Chondrocyte (in vitro differentiated cells): Measurements from ENCODE around the gene N4BP2. TPM values are rescaled to one million over a fixed set of nuclear protein-coding genes. Genes with fewer than 3 reads are reported as not detected.

ENCODE experiments used
- DNase-seq: peaks from one replicate; pipeline ENCODE4 v3.0.0; 2021; ENCODE audit warnings: mixed read lengths, low spot score
- H3K27ac Mint-ChIP-seq: one replicate; pipeline ENCODE4 v1.8.0; 2021; ENCODE audit warnings: mild to moderate bottlenecking, moderate library complexity, mixed read lengths; ENCODE audit not compliant: unreplicated experiment
- H3K27me3 Mint-ChIP-seq: 2 replicates; pipeline ENCODE4 v1.8.0; 2021; ENCODE audit warnings: low read depth, mixed read lengths
- H3K36me3 Mint-ChIP-seq: 2 replicates; pipeline ENCODE4 v1.8.0; 2021; ENCODE audit warnings: low read depth, mixed read lengths
- H3K4me1 Mint-ChIP-seq: 2 replicates; pipeline ENCODE4 v1.8.0; 2021; ENCODE audit warnings: low read depth, mild to moderate bottlenecking, mixed read lengths
- H3K4me3 Mint-ChIP-seq: one replicate; pipeline ENCODE4 v1.8.0; 2021; ENCODE audit warnings: mild to moderate bottlenecking, moderate library complexity, mixed read lengths; ENCODE audit not compliant: unreplicated experiment
- H3K9me3 Mint-ChIP-seq: 2 replicates; pipeline ENCODE4 v1.8.0; 2021; ENCODE audit warnings: low read depth, mixed read lengths
- total RNA-seq: library from RNA; stranded (reverse); gene quantifications from 3 replicates; pipeline ENCODE4 v1.2.1, GENCODE V29; 2021
- TF ChIP-seq, protein P1 (sequence below): fragments of 200-600 bp; sonication (generic); IDR thresholded peaks from 2 replicates; pipeline ENCODE4 v1.5.0; 2021; ENCODE audit warnings: antibody characterized with exemption, mild to moderate bottlenecking, moderate library complexity

The N4BP2 gene
- total RNA-seq, 1 donor from 2014 or later: 7.0 TPM

GRCh38 chr4:40165916-40166315 lies 109.3 kb downstream of the N4BP2 start:
- Mint-ChIP-seq H3K27me3 (no peaks in the 10 kb centered on the region), H3K4me1 (peaks cover 8% of the 10 kb centered on the region), H3K9me3 (peaks cover 13% of the 10 kb centered on the region), H3K36me3 (peaks cover 10% of the 10 kb centered on the region), H3K4me3 (no peak overlapping the region), H3K27ac (no peak overlapping the region)
- TF ChIP-seq, protein P1, sequence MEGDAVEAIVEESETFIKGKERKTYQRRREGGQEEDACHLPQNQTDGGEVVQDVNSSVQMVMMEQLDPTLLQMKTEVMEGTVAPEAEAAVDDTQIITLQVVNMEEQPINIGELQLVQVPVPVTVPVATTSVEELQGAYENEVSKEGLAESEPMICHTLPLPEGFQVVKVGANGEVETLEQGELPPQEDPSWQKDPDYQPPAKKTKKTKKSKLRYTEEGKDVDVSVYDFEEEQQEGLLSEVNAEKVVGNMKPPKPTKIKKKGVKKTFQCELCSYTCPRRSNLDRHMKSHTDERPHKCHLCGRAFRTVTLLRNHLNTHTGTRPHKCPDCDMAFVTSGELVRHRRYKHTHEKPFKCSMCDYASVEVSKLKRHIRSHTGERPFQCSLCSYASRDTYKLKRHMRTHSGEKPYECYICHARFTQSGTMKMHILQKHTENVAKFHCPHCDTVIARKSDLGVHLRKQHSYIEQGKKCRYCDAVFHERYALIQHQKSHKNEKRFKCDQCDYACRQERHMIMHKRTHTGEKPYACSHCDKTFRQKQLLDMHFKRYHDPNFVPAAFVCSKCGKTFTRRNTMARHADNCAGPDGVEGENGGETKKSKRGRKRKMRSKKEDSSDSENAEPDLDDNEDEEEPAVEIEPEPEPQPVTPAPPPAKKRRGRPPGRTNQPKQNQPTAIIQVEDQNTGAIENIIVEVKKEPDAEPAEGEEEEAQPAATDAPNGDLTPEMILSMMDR: no peak
- no peak for DNase-seq

GRCh38 chr4:40168070-40168469 lies 111.4 kb downstream of the N4BP2 start:
- DNase-seq: no peak
- Mint-ChIP-seq H3K4me3 (no peak overlapping the region), H3K4me1 (peaks cover 8% of the 10 kb centered on the region), H3K27ac (no peak overlapping the region), H3K36me3 (peaks cover 10% of the 10 kb centered on the region), H3K9me3 (peaks cover 13% of the 10 kb centered on the region), H3K27me3 (no peaks in the 10 kb centered on the region)
- TF ChIP-seq, protein P1: no peak

DNA sequence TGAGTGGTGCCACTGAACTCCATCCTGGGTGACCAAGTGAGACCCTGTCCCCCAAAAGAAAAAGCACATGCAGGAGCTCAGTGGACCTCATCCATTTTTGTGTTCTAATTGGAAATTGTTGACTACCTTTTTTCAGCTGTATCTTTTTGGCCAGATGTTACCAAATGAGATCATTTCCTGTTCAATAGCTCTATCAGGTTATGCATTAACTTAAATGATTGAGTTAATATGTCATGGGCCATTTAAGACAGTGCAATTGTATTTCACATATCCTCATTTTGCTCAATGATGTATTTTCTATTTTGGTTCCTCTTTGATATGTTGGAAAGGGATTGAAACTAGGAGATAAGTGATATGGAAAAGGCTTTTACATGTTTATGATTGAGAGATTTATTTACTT lies 113.9 kb downstream of the N4BP2 start:
- Mint-ChIP-seq H3K4me3 (no peak overlapping the region), H3K27ac (no peak overlapping the region), H3K36me3 (peaks cover 10% of the 10 kb centered on the region), H3K4me1 (no peaks in the 10 kb centered on the region), H3K27me3 (no peaks in the 10 kb centered on the region), H3K9me3 (peaks cover 13% of the 10 kb centered on the region)
- TF ChIP-seq, protein P1: no peak
- no peak for DNase-seq

DNA sequence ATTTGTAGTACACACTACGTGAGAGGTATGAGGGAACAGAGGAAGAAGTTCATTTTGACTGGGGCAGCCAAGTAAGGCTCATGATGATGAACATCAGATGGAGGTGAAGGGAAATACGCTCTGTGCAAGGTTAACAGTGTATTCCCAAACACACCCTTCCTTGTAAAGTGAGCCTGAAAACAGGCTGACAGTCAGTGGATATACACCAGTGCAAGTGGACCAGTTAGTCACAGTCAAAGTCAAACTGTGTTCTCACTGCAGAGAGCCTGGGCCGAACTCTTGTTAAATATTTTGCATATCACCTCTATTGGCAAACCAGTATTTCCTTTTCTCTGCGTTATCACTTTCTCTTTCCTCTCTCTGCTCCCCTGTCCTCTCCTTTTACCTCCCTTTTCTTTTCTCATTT lies 116.8 kb downstream of the N4BP2 start:
- Mint-ChIP-seq H3K4me3 (no peak overlapping the region), H3K4me1 (no peaks in the 10 kb centered on the region), H3K9me3 (no peaks in the 10 kb centered on the region)

DNA sequence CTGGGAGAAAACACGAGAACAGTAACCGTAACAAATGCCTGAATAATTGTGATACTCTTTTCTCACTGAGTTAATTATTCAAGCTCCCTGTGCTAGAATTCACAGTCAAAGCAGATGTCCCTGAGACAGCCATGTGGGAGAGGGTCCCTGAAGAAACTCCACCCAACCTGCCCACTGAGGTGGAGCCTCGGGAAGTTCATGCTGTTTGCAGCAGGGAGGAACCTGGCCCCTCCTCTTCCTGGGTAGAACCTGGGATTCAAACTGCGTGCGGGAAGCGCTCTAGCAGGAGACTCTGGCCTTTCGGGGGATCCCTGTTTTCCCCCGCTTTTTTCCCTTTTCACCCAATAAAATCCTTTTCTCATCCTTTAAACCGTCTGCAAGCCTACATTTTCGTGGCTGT lies 120.0 kb downstream of the N4BP2 start:
- Mint-ChIP-seq H3K4me1 (no peaks in the 10 kb centered on the region), H3K4me3 (no peak overlapping the region), H3K27me3 (no peaks in the 10 kb centered on the region), H3K27ac (no peak overlapping the region), H3K9me3 (no peaks in the 10 kb centered on the region), H3K36me3 (no peaks in the 10 kb centered on the region)
- DNase-seq: no peak
- TF ChIP-seq, protein P1: no peak

More for the DNA sequence above, 116.8 kb downstream of the N4BP2 start:
- no peak overlapping the region for H3K27ac Mint-ChIP-seq
- no peak for DNase-seq
- H3K27me3 Mint-ChIP-seq: no peaks in the 10 kb centered on the region
- H3K36me3 Mint-ChIP-seq: no peaks in the 10 kb centered on the region
- TF ChIP-seq, protein P1: no peak
